ENCODE data around the gene ATP9A.

DNA sequence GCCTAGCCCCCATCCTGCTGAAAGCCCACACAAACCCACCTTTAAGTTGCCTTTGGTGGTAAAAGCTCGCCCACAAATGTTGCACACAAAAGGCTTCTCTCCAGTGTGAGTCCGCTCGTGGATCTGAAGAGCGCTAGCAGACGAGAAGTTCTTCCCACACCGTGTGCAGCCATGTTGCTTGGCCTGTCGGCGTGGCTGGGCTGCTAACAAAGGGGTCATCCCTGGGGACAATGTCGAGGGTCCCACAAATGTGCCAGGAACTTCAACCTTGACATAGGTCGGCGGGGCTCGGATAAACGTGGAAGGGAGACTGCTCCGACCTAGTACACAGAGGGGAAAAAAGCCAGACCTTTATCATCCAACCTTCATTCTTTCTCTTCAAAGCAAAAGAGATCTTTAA is 20.6 kb upstream of the ATP9A start:
- TF ChIP-seq, protein P1, sequence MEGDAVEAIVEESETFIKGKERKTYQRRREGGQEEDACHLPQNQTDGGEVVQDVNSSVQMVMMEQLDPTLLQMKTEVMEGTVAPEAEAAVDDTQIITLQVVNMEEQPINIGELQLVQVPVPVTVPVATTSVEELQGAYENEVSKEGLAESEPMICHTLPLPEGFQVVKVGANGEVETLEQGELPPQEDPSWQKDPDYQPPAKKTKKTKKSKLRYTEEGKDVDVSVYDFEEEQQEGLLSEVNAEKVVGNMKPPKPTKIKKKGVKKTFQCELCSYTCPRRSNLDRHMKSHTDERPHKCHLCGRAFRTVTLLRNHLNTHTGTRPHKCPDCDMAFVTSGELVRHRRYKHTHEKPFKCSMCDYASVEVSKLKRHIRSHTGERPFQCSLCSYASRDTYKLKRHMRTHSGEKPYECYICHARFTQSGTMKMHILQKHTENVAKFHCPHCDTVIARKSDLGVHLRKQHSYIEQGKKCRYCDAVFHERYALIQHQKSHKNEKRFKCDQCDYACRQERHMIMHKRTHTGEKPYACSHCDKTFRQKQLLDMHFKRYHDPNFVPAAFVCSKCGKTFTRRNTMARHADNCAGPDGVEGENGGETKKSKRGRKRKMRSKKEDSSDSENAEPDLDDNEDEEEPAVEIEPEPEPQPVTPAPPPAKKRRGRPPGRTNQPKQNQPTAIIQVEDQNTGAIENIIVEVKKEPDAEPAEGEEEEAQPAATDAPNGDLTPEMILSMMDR (IDR thresholded peaks at IDR 0.05; ENCODE audit: low read depth, low read length), result no peak
- no peak for TF ChIP-seq POLR2A (IDR thresholded peaks at IDR 0.05; ENCODE audit: extremely low read depth, insufficient read length)
